ENCODE results near the gene CA5A. TPM values are rescaled to one million over a fixed set of nuclear protein-coding genes. Genes with fewer than 3 reads are reported as not detected.
"Not testable (repeated sequence)": the region's sequence is repeated elsewhere in the genome, so short reads cannot be mapped to it uniquely, and the experiment has no call there.

Gene CA5A
- not detected for total RNA-seq

DNA sequence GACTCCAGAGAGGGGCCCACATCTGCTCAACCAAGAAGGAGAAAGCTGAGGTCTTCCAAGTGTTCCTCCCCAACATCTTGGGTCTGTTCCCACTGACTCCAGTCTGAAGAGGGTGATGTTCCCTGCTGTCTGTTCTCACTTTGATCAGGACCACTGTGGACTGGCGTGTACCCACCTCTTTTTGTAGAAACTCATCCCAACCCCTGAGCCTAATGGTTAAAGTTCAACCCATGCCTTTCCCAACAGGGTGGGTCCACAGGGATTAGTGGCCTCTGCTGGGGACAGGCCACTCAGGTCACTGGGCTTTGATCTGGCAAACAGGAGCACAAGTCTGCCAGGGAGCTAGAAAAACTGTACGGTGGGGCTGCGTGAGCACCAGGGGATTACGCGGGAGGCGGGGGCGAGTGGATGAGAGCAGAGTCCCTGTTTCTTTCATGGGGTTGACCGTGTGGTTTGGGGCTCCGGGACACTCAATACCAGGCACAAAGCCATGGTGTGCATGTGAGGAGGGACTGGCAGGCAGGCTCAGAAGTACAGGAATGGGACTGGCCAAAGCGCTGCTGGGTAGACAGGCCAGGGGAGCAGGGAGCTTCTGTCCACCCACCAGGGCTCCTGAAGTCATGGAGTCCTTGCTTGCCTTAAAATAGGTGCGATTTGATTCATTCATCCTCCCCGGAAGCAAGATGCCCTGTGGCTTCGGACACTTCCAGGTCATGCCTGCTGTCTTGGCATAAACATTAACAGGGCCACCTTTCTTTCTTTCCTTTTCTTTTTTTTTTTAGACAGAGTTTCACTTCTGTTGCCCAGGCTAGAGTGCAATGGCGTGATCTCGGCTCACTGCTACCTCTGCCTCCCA lies at the start of gene CA5A:
TSS of gene CA5A (minus strand) at position 155 of the 856 bp plus-strand sequence. CDS start at position 76, 79 bp downstream.
- no peak for DNase-seq

DNA sequence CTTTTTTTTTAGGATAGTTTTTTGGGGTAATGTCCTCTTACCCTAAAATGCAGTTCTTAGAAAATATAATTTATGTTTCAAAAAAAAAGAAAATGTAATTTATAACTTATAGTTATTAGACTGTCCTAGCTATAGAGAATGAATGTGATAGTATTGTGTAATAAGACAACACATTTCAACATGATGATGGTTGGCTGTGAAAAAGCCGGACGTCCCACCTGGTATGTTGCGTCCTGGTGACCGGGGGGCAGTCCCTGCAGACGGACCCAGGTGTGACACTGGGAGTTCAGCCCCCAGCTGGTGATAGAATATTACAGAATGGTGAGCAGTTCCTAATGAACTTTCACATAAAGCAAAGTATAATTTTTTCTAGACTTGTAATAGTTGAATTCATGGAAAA lies 49.2 kb upstream of the CA5A start:
- DNase-seq, result not testable (repeated sequence)

DNA sequence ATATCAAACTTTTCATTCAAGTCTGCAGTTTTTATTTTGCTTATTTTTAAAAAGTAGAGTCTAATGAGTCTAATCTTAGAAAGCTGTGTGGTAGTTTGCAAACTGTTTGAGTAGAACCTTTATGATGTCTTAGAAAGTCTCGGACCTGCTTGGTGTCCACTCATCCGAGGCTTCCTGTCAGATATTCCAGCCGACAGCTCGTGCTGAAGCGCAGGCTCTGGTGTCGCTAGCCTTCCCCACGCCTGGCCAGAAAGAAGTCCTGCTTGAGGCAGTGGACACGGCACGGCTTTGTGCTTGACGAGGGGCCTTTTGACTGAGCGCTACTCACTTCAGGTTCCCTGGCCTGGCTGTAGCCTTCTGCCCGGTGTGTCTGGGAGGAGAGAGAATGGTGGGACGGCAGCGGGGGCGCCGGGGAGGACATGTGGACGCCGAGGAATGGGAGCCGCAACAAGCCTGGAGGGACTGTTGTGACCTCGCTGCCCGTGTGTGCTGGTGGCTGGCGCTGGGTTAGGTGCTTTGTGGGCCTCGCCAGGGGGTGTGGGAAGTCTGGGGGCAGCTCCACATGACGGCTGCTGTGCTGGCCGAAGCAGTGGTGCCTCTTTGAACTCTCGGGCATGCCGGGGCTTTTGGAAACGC lies 48.4 kb upstream of the CA5A start:
- DNase-seq, result no peak

DNA sequence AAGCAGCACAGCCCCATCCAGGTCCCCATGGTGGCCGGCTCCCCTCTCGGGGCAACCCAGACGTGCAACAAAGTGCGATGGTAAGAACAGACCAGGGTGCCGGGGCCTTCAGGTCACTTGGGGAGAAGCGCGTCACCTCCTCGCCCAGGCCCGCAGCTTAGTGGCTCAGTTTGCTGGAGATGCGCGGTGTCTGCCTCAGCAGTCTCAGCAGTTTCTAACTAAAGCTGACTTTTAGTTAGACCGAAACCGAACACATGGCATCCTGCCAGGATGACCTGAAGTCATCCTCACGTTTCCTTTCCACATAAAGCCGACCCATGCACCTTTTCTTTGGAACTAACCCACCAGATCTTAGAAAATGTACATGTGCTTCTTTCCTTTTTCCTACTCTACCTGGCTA lies 47.9 kb upstream of the CA5A start:
- DNase-seq, result not testable (repeated sequence)

DNA sequence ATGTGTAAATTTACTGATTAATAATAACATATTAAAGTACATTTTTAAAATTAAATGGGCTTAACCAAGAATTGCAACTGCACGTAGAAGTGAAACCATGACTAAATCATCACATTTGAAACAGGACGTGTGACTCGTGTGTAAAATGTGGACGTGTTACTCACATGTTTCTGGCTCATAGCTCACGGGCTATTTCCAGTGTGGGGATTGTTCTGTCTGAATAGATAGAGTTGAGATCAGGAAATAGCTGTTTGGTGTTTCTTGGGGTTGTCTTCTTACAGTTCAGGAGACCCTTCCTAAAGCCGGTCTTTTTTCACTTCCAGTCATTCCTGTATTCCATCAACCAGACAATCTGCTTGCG lies 47.4 kb upstream of the CA5A start:
- DNase-seq, result not testable (repeated sequence)

DNA sequence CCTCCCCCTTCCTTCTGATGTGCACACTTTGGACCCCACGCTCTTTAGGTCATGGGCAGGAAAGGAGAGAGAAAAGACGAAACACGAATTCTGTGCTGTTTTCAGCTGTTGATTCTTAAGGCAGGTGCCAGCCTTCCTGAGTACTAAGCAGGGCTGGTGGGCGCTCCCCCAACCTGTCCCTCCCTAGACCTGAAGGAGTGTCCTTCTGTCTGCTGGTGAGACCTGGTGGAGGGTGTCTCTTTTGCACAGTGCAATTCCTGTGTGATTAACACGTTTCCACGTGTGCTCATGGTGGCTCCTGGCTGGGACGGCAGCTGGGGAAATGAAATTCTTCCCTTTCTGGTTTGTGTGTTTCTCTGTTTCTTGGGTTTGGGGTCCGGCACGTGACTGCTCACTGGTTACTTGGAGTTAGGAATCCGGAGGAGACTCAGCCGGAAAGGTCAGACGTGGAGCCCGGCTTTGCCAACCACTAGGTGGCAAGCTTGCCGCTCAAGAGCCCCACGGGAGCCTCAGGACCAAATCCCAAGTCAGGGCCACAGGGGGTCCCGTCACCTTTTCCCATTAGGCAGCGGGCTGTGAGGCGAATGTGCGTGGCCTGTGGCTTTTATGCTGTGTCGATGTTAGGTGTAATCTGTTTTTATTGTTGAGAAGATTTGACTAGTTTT lies 46.9 kb upstream of the CA5A start:
- DNase-seq, result not testable (repeated sequence)

DNA sequence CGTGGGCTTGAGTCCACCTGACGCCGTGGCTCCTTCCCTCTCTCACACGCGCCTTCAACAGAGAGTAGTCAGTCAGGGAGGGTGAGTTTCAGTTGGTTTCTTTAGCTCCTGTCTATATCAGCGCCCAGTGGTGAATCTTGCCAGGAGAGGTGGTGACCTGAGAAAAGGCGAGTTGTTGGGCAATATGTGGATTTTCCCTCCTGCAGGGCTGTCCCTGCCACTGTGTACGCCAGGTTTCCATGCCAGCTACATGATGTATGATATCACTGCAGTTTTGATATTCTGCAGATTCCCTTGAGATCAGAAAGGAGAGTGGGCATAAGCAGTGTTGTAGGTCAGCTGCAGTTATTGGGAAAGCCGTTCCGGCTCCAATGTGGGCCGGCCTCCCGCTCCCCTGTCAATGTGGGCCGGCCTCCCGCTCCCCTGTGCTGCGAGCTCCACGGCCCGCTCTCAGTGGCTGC lies 46.3 kb upstream of the CA5A start:
- DNase-seq, result no peak

DNA sequence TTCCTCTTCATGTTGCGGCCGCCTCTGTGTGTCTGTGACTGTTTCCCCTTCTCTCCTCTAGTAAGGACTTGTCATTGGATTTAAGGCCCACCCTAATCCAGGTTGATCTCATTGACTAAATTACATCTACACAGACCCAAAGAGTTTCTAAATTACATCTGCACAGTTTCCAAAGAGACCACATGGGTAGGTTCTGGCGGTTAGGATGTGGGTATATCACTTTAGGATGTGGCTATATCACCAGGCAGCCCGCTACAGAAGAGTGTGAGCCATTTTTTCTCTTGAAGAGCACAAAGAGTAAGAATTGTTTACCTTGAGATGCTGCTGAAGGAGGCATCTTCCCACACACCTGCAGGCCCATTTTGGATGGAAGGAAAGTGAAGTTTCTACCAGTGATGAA lies 45.0 kb upstream of the CA5A start:
- not testable (repeated sequence) for DNase-seq

DNA sequence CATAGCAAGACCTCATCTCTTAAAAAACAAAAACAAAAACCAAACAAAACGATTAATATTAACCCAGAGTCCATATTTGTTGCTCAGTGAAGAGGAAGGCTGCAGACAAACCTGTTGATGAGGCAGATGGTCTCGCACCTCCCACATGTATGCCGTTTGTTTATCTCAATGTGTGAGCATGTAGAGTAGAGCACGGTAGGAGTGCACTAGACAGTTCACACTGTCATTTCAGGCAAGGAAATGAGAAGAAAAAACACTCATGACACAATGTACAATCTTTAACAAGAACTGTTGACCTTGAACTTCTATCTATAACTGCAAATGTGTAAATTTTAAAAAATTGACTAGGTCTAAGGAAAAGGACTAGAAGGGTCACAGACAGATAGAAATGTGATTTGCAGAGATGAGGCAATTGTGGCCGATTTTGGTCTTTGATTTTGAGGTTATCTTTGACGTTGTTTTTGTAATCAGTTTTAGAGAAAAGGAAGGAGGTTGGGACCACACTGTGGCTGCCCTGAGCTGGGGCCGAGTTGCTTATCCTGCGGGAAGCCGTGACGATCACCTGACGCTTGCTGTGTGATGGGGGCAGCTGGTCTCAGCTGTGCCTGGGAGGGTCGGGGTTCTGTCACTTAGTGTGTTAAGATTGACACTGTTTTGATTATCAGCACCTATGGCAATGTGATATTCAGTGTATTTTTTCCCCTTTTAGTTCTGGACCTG lies 43.7 kb upstream of the CA5A start:
- not testable (repeated sequence) for DNase-seq

DNA sequence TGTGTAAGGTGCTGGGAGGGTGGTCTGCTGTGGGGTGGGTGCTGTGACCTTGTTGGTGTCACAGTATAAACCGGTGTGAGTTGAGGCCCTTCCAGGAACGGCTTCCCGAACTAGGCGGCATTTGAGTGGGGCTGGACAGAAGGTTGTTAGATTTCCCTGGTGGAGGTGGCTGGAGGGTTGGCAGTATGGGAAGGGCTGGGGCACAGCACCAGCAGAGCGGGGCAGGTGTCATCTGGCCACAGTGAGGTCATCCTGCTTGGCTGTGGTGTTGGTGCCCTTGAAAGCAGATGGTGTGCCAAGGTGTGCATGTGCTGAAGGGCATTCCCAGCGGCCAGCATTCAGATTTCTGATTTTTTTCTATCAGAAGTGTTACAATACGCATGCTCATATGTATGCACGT lies 43.0 kb upstream of the CA5A start:
- DNase-seq, result no peak

DNA sequence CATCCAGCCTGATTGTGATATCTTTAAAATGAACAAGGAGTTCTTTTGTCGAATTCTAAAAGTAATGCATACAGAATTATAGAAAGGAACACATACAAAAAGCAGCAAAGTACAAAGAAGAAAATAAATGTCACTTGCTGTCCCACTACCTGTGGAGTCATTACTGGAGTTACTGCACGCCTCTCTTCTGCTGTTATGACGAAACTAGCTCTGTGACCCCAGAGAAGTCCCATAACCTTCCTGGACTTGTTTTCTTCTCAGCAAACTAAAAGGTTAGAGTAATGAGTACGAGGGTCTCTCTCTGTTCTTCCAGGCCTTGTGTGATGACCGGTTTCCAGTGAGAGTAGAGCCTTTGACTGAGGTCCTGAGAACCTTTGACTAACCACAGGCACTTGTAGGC lies 41.8 kb upstream of the CA5A start:
- DNase-seq, result no peak

DNA sequence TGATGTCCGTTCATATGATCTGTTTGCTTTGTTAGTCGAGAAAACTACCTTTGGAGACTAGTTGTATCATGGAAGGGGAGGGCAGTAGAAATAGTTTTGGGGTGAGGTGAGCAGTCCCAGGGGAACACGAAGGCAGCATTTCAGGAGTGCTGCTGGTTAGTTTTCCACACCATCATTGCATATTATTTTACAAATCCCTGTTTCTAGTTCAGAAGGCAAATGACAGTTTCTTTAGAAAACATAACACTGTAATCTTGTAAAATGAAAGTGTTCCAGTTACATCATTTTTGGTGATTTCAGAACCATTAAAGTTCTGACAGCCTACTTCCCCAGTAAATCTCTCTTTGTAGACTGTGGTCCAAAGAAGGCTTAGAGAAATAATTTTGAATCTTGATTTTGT lies 40.3 kb upstream of the CA5A start:
- no peak for DNase-seq

DNA sequence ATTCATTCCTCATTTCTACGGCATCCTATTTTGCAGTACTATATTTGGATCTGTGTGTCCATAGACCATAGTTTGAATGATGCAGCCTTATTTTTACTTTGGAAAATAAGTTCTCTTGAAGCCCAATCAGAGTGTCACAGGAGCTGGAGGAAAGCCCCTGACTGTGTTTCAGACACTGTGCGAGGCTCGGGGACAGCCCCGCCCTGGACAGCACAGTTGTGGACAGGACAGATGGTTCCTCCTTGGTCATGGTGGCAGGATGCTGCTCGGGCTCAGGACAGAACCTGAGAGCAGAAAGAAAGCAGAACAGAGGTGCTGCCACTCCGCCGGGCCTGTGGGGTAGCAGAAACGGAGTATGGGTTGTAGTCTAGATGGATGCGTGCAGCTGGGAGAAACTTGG lies 37.8 kb upstream of the CA5A start:
- no peak for DNase-seq

DNA sequence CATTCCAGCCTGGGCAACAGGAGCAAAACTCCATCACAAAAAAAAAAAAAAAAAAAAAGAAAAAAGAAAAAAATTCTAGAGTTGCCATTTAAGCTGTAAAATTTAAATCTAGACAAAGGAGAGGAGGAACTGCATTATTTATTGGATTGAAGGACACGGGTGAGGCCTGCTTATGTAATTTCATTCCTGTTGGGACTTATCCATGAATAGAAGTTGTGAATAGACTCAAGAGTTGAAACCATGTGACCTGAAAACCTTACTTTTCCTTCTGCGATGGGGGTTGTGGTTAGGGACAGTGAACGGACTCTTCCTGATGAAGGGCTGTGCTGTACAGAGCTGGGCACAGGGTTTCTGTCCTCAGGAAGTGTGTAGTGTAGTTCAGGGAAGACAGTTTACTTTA lies 37.4 kb upstream of the CA5A start:
- DNase-seq, result no peak

DNA sequence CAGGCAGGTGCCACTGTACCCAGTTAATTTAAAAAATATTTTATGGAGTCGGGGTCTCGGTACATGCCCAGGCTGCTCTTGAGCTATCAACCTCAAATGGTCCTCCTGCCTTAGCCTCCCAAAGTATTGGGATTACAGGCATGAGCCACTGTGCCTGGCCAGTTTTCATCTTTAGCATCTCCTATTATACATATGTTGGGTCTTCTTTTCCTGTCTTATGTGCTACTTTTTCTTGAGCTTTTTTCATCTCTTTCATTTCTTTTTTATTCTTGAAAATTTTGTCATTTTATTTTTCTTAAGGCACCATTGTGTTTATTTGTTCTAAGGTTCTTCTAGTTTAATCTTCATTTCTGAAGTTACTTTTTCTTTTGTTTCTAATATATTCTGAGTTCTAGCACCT lies 35.6 kb upstream of the CA5A start:
- DNase-seq, result no peak

DNA sequence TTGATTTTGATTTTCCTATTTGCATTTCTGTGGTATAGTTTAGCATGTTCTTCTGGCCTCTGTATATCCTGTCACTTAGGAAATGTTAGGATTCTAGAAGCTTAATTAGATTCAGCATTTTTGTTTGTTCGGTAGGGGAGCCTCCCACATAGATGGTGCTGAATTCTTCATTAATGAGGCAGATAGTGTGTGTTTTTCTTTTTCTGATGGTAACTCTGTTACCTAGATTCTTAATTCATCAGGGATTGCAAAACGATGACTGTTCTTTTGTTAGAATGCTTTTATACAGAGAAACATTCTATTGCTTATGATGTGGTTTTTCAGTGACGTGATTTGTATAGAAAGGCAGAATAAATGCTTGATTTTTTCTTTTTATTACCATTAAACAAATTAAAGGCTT lies 33.9 kb upstream of the CA5A start:
- DNase-seq, result no peak

DNA sequence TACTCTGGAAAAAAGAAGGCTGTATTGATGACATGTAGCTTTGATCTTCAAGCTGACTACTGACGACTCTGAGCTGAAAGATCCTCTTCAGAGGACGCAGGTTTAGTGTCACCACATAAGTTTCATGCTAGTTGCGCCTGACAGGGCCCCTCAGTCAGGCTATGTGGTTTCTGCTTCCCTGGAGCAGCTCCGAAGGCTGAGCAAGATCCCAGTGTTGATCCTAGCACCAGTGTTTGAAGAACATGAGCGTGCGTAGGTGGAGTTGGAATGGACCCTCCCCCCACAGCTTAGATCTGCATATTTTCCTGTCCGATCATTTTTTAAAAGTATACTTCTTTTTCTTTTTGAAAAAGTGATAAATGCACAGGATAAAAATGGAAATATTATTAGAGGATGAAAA lies 32.2 kb upstream of the CA5A start:
- DNase-seq, result no peak

DNA sequence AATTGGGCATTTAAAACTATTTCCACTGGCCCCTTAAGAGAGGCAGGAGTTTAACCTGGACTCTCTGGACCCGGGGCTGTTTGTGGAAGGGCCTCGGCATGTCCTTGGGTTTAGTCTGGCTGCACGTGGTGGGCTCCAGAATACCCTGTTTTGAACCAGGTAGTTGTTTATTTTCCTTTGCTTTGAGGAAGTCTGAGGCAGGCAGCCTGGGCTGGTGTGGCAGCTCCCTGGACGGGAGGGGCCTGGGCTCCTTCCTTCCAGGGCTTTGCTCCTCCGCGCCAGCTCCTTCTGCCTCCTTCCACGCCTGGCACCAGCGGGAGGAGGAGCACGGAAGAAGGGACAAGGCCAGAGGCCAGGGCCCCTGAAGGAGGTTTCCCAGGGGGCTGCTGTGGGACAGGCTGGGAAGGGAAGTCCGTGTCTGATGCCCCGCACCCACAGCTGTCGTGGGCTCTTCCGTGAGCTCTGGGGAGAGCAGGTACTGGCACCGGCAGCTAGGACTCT lies 30.4 kb upstream of the CA5A start:
- no peak for DNase-seq

DNA sequence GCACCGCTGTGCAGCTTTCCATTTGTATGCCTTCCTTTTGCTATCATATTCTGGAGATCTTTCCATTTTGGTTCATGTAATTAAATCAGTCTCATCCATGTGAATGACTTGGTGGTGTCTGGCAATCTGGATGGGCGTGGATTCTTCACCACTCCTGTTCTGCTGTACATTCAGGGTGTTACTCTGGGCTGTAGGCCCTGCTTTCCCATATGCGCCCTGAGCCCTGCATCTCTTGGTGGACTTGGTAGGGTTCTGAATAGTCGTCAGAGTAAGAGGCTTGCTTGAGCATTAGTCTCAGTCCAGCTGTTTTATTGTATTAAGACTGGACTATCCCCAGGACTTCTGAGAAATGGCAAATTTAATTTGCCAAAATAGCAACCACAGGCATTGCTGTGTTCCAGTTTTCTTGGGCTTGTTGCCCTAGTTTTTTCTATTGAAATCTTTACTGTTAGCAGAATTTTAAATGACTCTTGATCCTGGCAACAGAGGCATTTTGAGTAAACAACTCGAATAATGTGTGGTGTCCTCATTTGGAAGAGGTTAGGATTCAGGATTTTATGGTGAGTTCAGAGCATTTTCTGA lies 29.8 kb upstream of the CA5A start:
- no peak for DNase-seq

DNA sequence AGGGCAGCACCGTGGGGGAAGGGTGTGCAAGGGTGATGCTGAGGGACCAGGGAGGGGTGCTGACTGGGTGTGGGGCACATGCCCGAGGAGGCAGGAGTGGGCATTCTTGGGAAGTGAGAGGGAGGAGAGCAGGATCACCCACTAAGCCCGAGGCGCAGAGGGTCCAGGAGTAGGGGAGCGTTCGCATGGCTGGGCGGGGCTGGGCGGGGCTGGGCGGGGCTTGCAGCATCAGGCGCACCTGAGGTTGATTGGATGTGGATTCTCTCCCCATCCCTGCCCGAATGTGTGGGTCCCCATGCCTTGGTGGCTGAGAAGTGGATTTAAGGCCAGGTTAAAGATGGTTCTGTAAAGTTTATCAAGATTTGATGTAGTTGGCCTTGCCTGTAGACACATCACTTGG lies 29.1 kb upstream of the CA5A start:
- no peak for DNase-seq

DNA sequence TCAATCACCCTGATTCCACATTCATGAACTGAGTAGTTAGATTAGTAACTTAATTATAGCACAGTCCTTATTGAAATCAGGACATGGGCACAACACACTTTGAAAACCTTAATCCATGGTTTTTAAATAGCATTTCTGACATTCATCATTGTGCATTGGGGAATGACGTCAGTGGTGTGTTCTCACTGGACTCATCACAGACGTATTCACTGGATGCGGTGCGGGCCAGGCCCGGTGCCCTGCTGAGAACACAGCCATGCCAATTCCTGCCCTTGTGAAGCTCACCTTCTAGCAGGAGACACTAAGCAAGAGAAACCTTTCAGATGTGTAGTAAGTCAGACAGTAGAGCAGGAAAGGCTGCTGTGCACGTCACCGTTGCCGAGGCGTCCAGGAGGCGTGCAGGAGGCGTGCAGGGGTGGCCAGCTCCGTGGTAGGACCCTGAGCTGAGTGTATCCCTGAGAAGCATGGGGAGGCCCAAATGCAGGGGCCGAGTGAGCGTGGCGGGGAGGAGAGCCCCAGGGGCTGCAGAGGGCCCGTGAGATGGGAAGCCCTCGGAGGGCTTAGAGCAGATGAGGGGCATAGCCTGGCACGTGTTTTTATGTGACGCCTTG lies 27.8 kb upstream of the CA5A start:
- DNase-seq, result no peak

DNA sequence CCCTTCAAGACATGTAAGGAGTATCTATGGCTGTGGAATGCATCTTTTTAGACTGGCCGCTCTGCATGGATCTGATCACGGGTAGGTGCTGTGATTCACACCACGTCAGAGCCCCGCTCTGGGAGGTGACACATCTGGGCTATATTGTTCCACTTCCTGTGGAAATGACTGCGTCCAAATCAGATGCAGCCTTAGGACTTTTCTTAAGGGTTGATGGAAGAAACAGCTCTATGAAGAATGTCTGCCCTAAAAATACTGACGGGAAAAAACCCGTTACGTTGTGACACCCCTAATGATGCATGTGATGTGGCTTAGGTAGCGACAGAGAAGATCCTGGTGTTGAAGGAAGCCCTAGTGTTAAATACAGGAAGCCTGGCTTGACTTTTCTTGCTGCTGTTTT lies 27.1 kb upstream of the CA5A start:
- no peak for DNase-seq
